B cell (primary cell): ENCODE data around the gene ARID4A. TPM values are rescaled to one million over a fixed set of nuclear protein-coding genes. Genes with fewer than 3 reads are reported as not detected.
"Not testable (repeated sequence)": the region's sequence is repeated elsewhere in the genome, so short reads cannot be mapped to it uniquely, and the experiment has no call there.

Experiments used
- ATAC-seq: fragments of 200-7000 bp; cut with Tn5 transposase; one replicate; pipeline ENCODE4 v1.10.0; 2021; ENCODE audit warnings: low read depth, mild to moderate bottlenecking, moderate number of reproducible peaks, moderate library complexity
- CTCF ChIA-PET: fragments of 350-600 bp; sonication (Branson Sonifier 250); formaldehyde crosslinking; loops from one replicate; lab custom pipeline; 2021; ENCODE audit warnings: antibody characterized with exemption, inconsistent platforms; lab: Charles Lee
- POLR2A ChIA-PET: fragments of 350-600 bp; sonication (Branson Sonifier 250); formaldehyde crosslinking; loops from one replicate; lab custom pipeline; 2021; ENCODE audit warnings: antibody characterized with exemption; lab: Charles Lee
- DNase-seq: peaks from one replicate; pipeline ENCODE4 v3.0.0; 2013
- H2AFZ ChIP-seq: 2 replicates; pipeline ENCODE4 v1.6.1; 2012; ENCODE audit warnings: mild to moderate bottlenecking, low read depth, low read length; ENCODE audit not compliant: insufficient read depth, poor library complexity, severe bottlenecking
- H3K27ac ChIP-seq, 2 donors: 1 replicate in 1 of 2; 2 replicates in 1 of 2; pipeline ENCODE4 v1.5.1; 2012 to 2013; ENCODE audit warnings: low read length in 2 of 2, mild to moderate bottlenecking in 2 of 2, moderate library complexity in 1 of 2
- H3K27me3 ChIP-seq, 4 experiments: fragments of 200-600 bp in 1 of 4; sonication (generic) in 1 of 4; replicated peaks in 1 of 4; 1 replicate in 2 of 4; 2 replicates in 2 of 4; pipeline versions ENCODE4 v1.6.1 to v1.7.0; 2013 to 2016; ENCODE audit warnings: low read length in 3 of 4, mild to moderate bottlenecking in 2 of 4, mixed read lengths in 1 of 4, moderate library complexity in 1 of 4; ENCODE audit not compliant: insufficient read depth in 4 of 4, control insufficient read depth in 3 of 4; ENCODE audit errors: control extremely low read depth in 1 of 4
- H3K36me3 ChIP-seq, 2 experiments: replicated peaks in 1 of 2; 1 replicate in 1 of 2; 2 replicates in 1 of 2; pipeline versions ENCODE4 v1.6.1 to v1.7.1; 2013; ENCODE audit warnings: low read length in 1 of 2; ENCODE audit not compliant: insufficient read depth in 2 of 2, control insufficient read depth in 1 of 2; ENCODE audit errors: control extremely low read depth in 1 of 2, extremely low read depth in 1 of 2
- H3K4me1 ChIP-seq, 2 donors: fragments of 200-600 bp in 1 of 2; sonication (generic) in 1 of 2; 1 replicate in 1 of 2; 2 replicates in 1 of 2; pipeline versions ENCODE4 v1.5.1 to v1.6.1; 2013 to 2017; ENCODE audit warnings: low read length in 2 of 2; ENCODE audit not compliant: control insufficient read depth in 2 of 2, insufficient read depth in 2 of 2
- H3K4me2 ChIP-seq: replicated peaks from 2 replicates; pipeline ENCODE3; 2012; ENCODE audit warnings: mild to moderate bottlenecking, low read depth, low read length; ENCODE audit not compliant: poor library complexity, severe bottlenecking
- H3K4me3 ChIP-seq, 5 experiments: fragments of 200-600 bp in 1 of 5; sonication (generic) in 1 of 5; 1 replicate in 3 of 5; 2 replicates in 2 of 5; pipeline versions ENCODE4 v1.5.1 to v1.7.0; 2011 to 2016; ENCODE audit warnings: low read length in 4 of 5, mild to moderate bottlenecking in 4 of 5, low read depth in 2 of 5, control low read depth in 1 of 5, moderate library complexity in 1 of 5; ENCODE audit not compliant: insufficient read depth in 1 of 5; ENCODE audit errors: control extremely low read depth in 1 of 5, extremely low read depth in 1 of 5
- H3K79me2 ChIP-seq: fragments of 200-600 bp; sonication (generic); one replicate; pipeline ENCODE4 v1.6.0; 2016; ENCODE audit warnings: low read length; ENCODE audit not compliant: control insufficient read depth, insufficient read depth
- H3K9ac ChIP-seq: fragments of 200-600 bp; sonication (generic); 2 replicates; pipeline ENCODE4 v1.6.1; 2017; ENCODE audit warnings: mild to moderate bottlenecking, low read length, moderate library complexity
- H3K9me3 ChIP-seq, 3 donors: one replicate each; pipeline versions ENCODE4 v1.6.1 to v1.7.1; 2013; ENCODE audit warnings: low read length in 2 of 3; ENCODE audit not compliant: control insufficient read depth in 2 of 3, insufficient read depth in 1 of 3; ENCODE audit errors: control extremely low read depth in 1 of 3
- H4K20me1 ChIP-seq: 2 replicates; pipeline ENCODE4 v1.6.0; 2012; ENCODE audit warnings: mild to moderate bottlenecking, low read length; ENCODE audit not compliant: insufficient read depth, control insufficient read depth, poor library complexity, severe bottlenecking
- H3K27ac Mint-ChIP-seq: one replicate; pipeline ENCODE4 v1.8.0; 2021; ENCODE audit warnings: mixed read lengths
- H3K27me3 Mint-ChIP-seq: one replicate; pipeline ENCODE4 v1.8.0; 2021; ENCODE audit warnings: mixed read lengths
- H3K4me1 Mint-ChIP-seq: one replicate; pipeline ENCODE4 v1.8.0; 2021; ENCODE audit warnings: mixed read lengths
- H3K4me3 Mint-ChIP-seq: one replicate; pipeline ENCODE4 v1.8.0; 2021; ENCODE audit warnings: mixed read lengths
- H3K9me3 Mint-ChIP-seq: one replicate; pipeline ENCODE4 v1.8.0; 2022; ENCODE audit warnings: mixed read lengths; ENCODE audit not compliant: insufficient read depth
- CTCF ChIP-seq: fragments of 200-600 bp; IDR thresholded peaks from one replicate; pipeline ENCODE4 v1.8.0; 2022; ENCODE audit warnings: antibody characterized with exemption, mild to moderate bottlenecking
- EZH2 ChIP-seq: IDR thresholded peaks from 2 replicates; pipeline ENCODE4 v1.6.1; 2012; ENCODE audit warnings: borderline replicate concordance, low read depth, mild to moderate bottlenecking, moderate library complexity, low read length; ENCODE audit not compliant: insufficient read depth, poor library complexity, severe bottlenecking
- WGBS: methylation state at CpG from one replicate; pipeline ENCODE4 v1.1.5; 2013; ENCODE audit warnings: missing lambda C conversion rate; ENCODE audit not compliant: insufficient coverage; 5-methylcytosine and 5-hydroxymethylcytosine counted together
- intact Hi-C: fragments of 100-400 bp; cut with micrococcal nuclease; formaldehyde crosslinking; loops from one replicate; pipeline ENCODE4 v1.10.0; 2022
- polyA plus RNA-seq: library from polyadenylated mRNA; depleted of rRNA; stranded (reverse); fragments of >200 nt; gene quantifications from 2 replicates; pipeline ENCODE4 v1.2.3, GENCODE V29; 2012
- total RNA-seq, 2 donors: library from RNA; stranded (reverse); fragments of 120-200 nt in 1 of 2; gene quantifications; 1 replicate in 1 of 2; 2 replicates in 1 of 2; pipeline versions ENCODE4 v1.2.3 to v1.2.4, GENCODE V29; 2013 to 2022

ARID4A gene
- total and polyA plus RNA-seq, 2 donors (not counting 1 experiment from before 2014, with no cell fraction given): 9.4 to 87.0 TPM

- H3K27me3 Mint-ChIP-seq: no peaks in the 10 kb centered on the region
- TF ChIP-seq CTCF: no peak
- no peak for TF ChIP-seq EZH2
- 100% methylated on average over 2 of the region's 4 CpGs for WGBS
- Histone ChIP-seq H3K79me2 (peaks cover 11% of the 10 kb centered on the region), H3K27me3 (no peaks in the 10 kb centered on the region), H2AFZ (no peak overlapping the region), H3K27ac (no peak overlapping the region), H3K36me3 (peaks cover 0 to 61% of the 10 kb centered on the region in 2 experiments), H3K4me3 (no peak overlapping the region), H3K4me2 (no peak overlapping the region), H3K4me1 (peaks cover 0 to 4% of the 10 kb centered on the region in 2 donors), H3K9me3 (no peaks in the 10 kb centered on the region), H3K9ac (no peak overlapping the region), H4K20me1 (no peaks in the 10 kb centered on the region)
- ATAC-seq (no peak), DNase-seq (no peak)
- no peak overlapping the region for H3K27ac Mint-ChIP-seq
- no peaks in the 10 kb centered on the region for H3K9me3 Mint-ChIP-seq
- POLR2A ChIA-PET: no interaction called here
- H3K4me1 Mint-ChIP-seq: peaks cover 4% of the 10 kb centered on the region
- intact Hi-C loops: no loop called here
- no peak overlapping the region for H3K4me3 Mint-ChIP-seq
- CTCF ChIA-PET: no interaction called here
Measured at GRCh38 chr14:58341152-58341748, 42.9 kb downstream of the ARID4A start.

GRCh38 chr14:58343535-58343934 is 45.2 kb downstream of the ARID4A start:
- no CpG with 5 or more reads among the region's 3 CpGs for WGBS

More at GRCh38 chr14:58343535-58343934, 45.2 kb downstream of the ARID4A start:
- H4K20me1 ChIP-seq, H3K27ac Mint-ChIP-seq, CTCF ChIA-PET, ATAC-seq, H3K27me3 ChIP-seq, H3K27me3 Mint-ChIP-seq, POLR2A ChIA-PET, H3K9me3 ChIP-seq, H3K79me2 ChIP-seq, H3K4me1 ChIP-seq, H3K4me3 ChIP-seq, H3K4me3 Mint-ChIP-seq, H3K27ac ChIP-seq, H3K4me2 ChIP-seq, H3K9me3 Mint-ChIP-seq, intact Hi-C loops, H3K9ac ChIP-seq, DNase-seq, H2AFZ ChIP-seq, H3K4me1 Mint-ChIP-seq: not testable (repeated sequence)
- peaks cover 0 to 70% of the 10 kb centered on the region in 2 experiments for H3K36me3 ChIP-seq
